HCT116 (cell line): ENCODE data around the gene DRAXIN.

Experiments
- JUND ChIP-seq: IDR thresholded peaks from 2 replicates; pipeline ENCODE4 v1.6.1; 2012
- YY1 ChIP-seq: IDR thresholded peaks from 2 replicates; pipeline ENCODE4 v1.6.1; 2011; ENCODE audit warnings: low read length, low read depth, moderate library complexity, mild to moderate bottlenecking; ENCODE audit not compliant: insufficient replicate concordance; ENCODE audit errors: extremely low read depth
- TF ChIP-seq, protein P1 (sequence below), 3 experiments: fragments of 200-600 bp in 1 of 3; sonication (generic) in 1 of 3; IDR thresholded peaks in 2 of 3; conservative IDR thresholded peaks in 1 of 3; 2 replicates each; pipeline ENCODE4 v1.5.1; 2012 to 2017; ENCODE audit warnings: low read depth in 2 of 3, low read length in 2 of 3, antibody characterized with exemption in 1 of 3, borderline replicate concordance in 1 of 3, control low read depth in 1 of 3, mild to moderate bottlenecking in 1 of 3, mixed read lengths in 1 of 3, mixed run types in 1 of 3, moderate library complexity in 1 of 3; ENCODE audit not compliant: insufficient read depth in 1 of 3

DNA sequence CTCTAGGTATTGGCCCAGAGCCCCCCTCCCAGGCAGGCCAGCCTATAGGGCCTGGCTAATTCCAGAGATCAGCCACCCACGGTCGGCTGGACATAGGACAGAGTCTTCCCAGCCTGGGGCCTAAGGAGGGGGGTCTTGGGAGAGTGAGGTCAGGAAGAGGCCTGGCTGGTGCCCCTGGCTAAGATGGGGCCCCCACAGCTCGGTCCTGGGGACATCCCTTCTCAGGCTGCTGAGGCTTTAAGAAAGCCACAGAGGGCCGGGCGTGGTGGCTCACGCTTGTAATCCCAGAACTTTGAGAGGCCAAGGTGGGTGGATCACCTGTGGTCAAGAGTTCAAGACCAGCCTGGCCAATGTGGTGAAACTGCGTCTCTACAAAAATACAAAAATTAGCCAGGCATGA lies 73.0 kb downstream of the DRAXIN start:
- no peak for TF ChIP-seq YY1
- TF ChIP-seq JUND: no peak
- TF ChIP-seq, protein P1, sequence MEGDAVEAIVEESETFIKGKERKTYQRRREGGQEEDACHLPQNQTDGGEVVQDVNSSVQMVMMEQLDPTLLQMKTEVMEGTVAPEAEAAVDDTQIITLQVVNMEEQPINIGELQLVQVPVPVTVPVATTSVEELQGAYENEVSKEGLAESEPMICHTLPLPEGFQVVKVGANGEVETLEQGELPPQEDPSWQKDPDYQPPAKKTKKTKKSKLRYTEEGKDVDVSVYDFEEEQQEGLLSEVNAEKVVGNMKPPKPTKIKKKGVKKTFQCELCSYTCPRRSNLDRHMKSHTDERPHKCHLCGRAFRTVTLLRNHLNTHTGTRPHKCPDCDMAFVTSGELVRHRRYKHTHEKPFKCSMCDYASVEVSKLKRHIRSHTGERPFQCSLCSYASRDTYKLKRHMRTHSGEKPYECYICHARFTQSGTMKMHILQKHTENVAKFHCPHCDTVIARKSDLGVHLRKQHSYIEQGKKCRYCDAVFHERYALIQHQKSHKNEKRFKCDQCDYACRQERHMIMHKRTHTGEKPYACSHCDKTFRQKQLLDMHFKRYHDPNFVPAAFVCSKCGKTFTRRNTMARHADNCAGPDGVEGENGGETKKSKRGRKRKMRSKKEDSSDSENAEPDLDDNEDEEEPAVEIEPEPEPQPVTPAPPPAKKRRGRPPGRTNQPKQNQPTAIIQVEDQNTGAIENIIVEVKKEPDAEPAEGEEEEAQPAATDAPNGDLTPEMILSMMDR (IDR thresholded peaks at IDR 0.05 in 2 of 3, conservative IDR thresholded peaks at IDR 0.05 in 1 of 3; ENCODE audit: borderline replicate concordance in 1 of 3, insufficient read depth in 1 of 3, low read depth in 2 of 3, low read length in 2 of 3): no peak
